Ishikawa (cell line): ENCODE measurements around the gene APOOL.

Source experiments
- CEBPB ChIP-seq: IDR thresholded peaks from 2 replicates; pipeline ENCODE4 v1.6.1; 2012
- CREB1 ChIP-seq: IDR thresholded peaks from 2 replicates; pipeline ENCODE4 v1.6.1; 2012; ENCODE audit warnings: low read depth
- EGR1 ChIP-seq: IDR thresholded peaks from 2 replicates; pipeline ENCODE4 v1.6.1; 2012
- EP300 ChIP-seq: IDR thresholded peaks from 2 replicates; pipeline ENCODE4 v1.6.1; 2012; ENCODE audit warnings: borderline replicate concordance
- FOXM1 ChIP-seq: IDR thresholded peaks from 2 replicates; pipeline ENCODE4 v1.6.1; 2012; ENCODE audit warnings: low read depth, borderline replicate concordance
- MAX ChIP-seq: IDR thresholded peaks from 2 replicates; pipeline ENCODE4 v1.6.1; 2012
- NFIC ChIP-seq: IDR thresholded peaks from 2 replicates; pipeline ENCODE4 v1.6.1; 2012
- RAD21 ChIP-seq: IDR thresholded peaks from 2 replicates; pipeline ENCODE4 v1.6.1; 2012; ENCODE audit warnings: low read depth
- REST ChIP-seq: IDR thresholded peaks from 2 replicates; pipeline ENCODE4 v1.6.1; 2012; ENCODE audit warnings: low read depth, mild to moderate bottlenecking
- TAF1 ChIP-seq: IDR thresholded peaks from 2 replicates; pipeline ENCODE4 v1.6.1; 2012; ENCODE audit warnings: low read depth, mild to moderate bottlenecking
- TCF12 ChIP-seq: IDR thresholded peaks from 2 replicates; pipeline ENCODE4 v1.6.1; 2012; ENCODE audit warnings: low read depth
- TEAD4 ChIP-seq: IDR thresholded peaks from 2 replicates; pipeline ENCODE4 v1.6.1; 2012
- USF1 ChIP-seq: IDR thresholded peaks from 2 replicates; pipeline ENCODE4 v1.6.1; 2012
- YY1 ChIP-seq: IDR thresholded peaks from 2 replicates; pipeline ENCODE4 v1.6.1; 2012; ENCODE audit warnings: low read depth
- ZBTB7A ChIP-seq: IDR thresholded peaks from 2 replicates; pipeline ENCODE4 v1.6.1; 2012; ENCODE audit warnings: low read depth

The APOOL gene

DNA sequence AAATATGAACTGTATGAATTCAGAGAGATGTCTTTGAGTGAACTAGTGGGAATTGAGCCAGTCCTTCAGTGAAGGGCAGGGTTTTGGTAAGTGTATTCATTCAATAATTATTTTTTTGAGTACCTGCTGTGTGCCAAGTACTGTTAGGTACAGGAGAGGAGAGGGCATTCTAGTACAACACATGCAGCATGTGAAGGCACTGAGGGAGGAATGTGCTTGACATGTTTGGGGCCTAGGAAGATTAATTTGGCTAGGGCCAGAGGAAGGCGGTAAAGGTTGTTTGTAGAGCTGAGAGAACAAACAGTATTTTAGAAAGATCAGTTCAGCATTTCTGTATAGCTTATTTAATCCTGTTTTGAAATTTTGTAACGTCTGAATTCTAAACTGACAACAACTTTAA, 27.8 kb downstream of the APOOL start:
- TF ChIP-seq RAD21 (no peak), EGR1 (no peak), ZBTB7A (no peak), USF1 (no peak), YY1 (no peak), TAF1 (no peak), FOXM1 (no peak), TEAD4 (no peak), CEBPB (no peak), EP300 (no peak), MAX (no peak), TCF12 (no peak), CREB1 (no peak), REST (no peak), NFIC (no peak)

GRCh38 chrX:85037114-85037513, 33.4 kb downstream of the APOOL start:
- TF ChIP-seq TAF1 = no peak
- TF ChIP-seq TEAD4 = no peak
- no peak for TF ChIP-seq REST
- no peak for TF ChIP-seq YY1
- TF ChIP-seq CEBPB = no peak
- no peak for TF ChIP-seq USF1
- no peak for TF ChIP-seq EP300
- no peak for TF ChIP-seq EGR1

- TF ChIP-seq EP300 (no peak), CEBPB (no peak), CREB1 (no peak), TEAD4 (no peak), USF1 (no peak), TCF12 (no peak), RAD21 (no peak), EGR1 (no peak), FOXM1 (no peak), MAX (no peak), ZBTB7A (no peak), YY1 (no peak), REST (no peak), TAF1 (no peak), NFIC (no peak)
Measured at GRCh38 chrX:85051627-85052026, 48.0 kb downstream of the APOOL start.

DNA sequence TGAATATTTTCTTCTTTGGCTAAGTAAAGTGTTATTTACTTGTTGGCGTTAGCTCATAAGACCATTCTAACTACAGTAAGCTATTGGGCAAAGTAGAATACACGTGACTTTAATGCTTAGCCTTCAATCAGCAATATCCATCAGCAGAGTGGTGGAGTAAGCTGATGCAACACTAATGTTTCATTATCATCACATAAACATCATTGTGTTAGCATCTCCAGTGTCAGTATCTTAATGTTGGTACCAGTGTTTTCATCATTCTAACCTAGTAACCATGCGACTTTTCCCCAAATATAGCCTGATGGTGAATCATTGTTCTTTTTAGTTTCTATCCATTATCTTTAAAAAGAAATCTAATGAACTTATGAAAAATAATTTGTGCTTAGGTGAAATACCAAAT, 48.5 kb downstream of the APOOL start:
- no peak for TF ChIP-seq YY1
- TF ChIP-seq RAD21 = no peak
- no peak for TF ChIP-seq MAX
- TF ChIP-seq TCF12 = no peak
- no peak for TF ChIP-seq NFIC
- no peak for TF ChIP-seq FOXM1
- TF ChIP-seq ZBTB7A = no peak
- no peak for TF ChIP-seq USF1
- TF ChIP-seq TEAD4 = no peak
- TF ChIP-seq EP300 = no peak
